ENCODE results near the gene SLC35F3. TPM values are rescaled to one million over a fixed set of nuclear protein-coding genes. Genes with fewer than 3 reads are reported as not detected.

SLC35F3 gene
- polyA plus RNA-seq, 1 donor from 2014 or later: 13.9 TPM

- Histone ChIP-seq H3K27me3 (ENCODE audit: insufficient read depth, low read depth, low read length) (no peaks in the 10 kb centered on the region), H3K9me2 (ENCODE audit: insufficient read depth, low read length) (no peaks in the 10 kb centered on the region), H3F3A (ENCODE audit: insufficient read depth, low read length, poor library complexity, severe bottlenecking) (no peaks in the 10 kb centered on the region), H4K20me1 (ENCODE audit: insufficient read depth) (no peaks in the 10 kb centered on the region), H3K9ac (ENCODE audit: low read length) (no peak overlapping the region), H3K9me3 (ENCODE audit: low read length) (no peaks in the 10 kb centered on the region), H3K36me3 (ENCODE audit: insufficient read depth, low read length) (no peaks in the 10 kb centered on the region), H3K79me2 (replicated peaks; ENCODE audit: insufficient read depth, low read length) (no peaks in the 10 kb centered on the region), H3K4me3 (ENCODE audit: low read length) (no peak overlapping the region), H2AFZ (ENCODE audit: low read depth, low read length) (no peak overlapping the region), H3K4me2 (ENCODE audit: low read length) (no peak overlapping the region), H3K27ac (ENCODE audit: low read length) (no peak overlapping the region)
- TF ChIP-seq SMC3 (conservative IDR thresholded peaks at IDR 0.05; ENCODE audit: poor library complexity) (no peak), TAF1 (IDR thresholded peaks at IDR 0.05; ENCODE audit: low read depth) (no peak), CTCF (IDR thresholded peaks at IDR 0.05; ENCODE audit: poor library complexity, severe bottlenecking) (no peak), REST (IDR thresholded peaks at IDR 0.05; ENCODE audit: borderline replicate concordance) (no peak), EZH2 (IDR thresholded peaks at IDR 0.05; ENCODE audit: borderline replicate concordance, insufficient read depth, low read length, poor library complexity, severe bottlenecking) (no peak), POLR2AphosphoS5 (IDR thresholded peaks at IDR 0.05) (no peak), RAD21 (conservative IDR thresholded peaks at IDR 0.05) (no peak), MXI1 (conservative IDR thresholded peaks at IDR 0.05; ENCODE audit: poor library complexity, severe bottlenecking) (no peak), EP300 (conservative IDR thresholded peaks at IDR 0.05; ENCODE audit: poor library complexity, severe bottlenecking) (no peak)
These were observed 368.3 kb downstream of the SLC35F3 start for GRCh38 chr1:234272656-234273312.

- no peak overlapping the region for H3K9ac ChIP-seq (ENCODE audit: low read length)
- no peaks in the 10 kb centered on the region for H3K36me3 ChIP-seq (ENCODE audit: insufficient read depth, low read length)
- no peak overlapping the region for H3K27ac ChIP-seq (ENCODE audit: low read length)
- H4K20me1 ChIP-seq (ENCODE audit: insufficient read depth): no peaks in the 10 kb centered on the region
- H3F3A ChIP-seq (ENCODE audit: insufficient read depth, low read length, poor library complexity, severe bottlenecking): no peaks in the 10 kb centered on the region
- no peaks in the 10 kb centered on the region for H3K9me2 ChIP-seq (ENCODE audit: insufficient read depth, low read length)
- no peak overlapping the region for H3K4me2 ChIP-seq (ENCODE audit: low read length)
- TF ChIP-seq SMC3 (conservative IDR thresholded peaks at IDR 0.05; ENCODE audit: poor library complexity) (no peak), POLR2AphosphoS5 (IDR thresholded peaks at IDR 0.05) (no peak), CTCF (IDR thresholded peaks at IDR 0.05; ENCODE audit: poor library complexity, severe bottlenecking) (no peak), MXI1 (conservative IDR thresholded peaks at IDR 0.05; ENCODE audit: poor library complexity, severe bottlenecking) (no peak), RAD21 (conservative IDR thresholded peaks at IDR 0.05) (no peak), EZH2 (IDR thresholded peaks at IDR 0.05; ENCODE audit: borderline replicate concordance, insufficient read depth, low read length, poor library complexity, severe bottlenecking) (no peak), EP300 (conservative IDR thresholded peaks at IDR 0.05; ENCODE audit: poor library complexity, severe bottlenecking) (no peak), REST (IDR thresholded peaks at IDR 0.05; ENCODE audit: borderline replicate concordance) (no peak), TAF1 (IDR thresholded peaks at IDR 0.05; ENCODE audit: low read depth) (no peak)
- no peaks in the 10 kb centered on the region for H3K9me3 ChIP-seq (ENCODE audit: low read length)
- no peak overlapping the region for H2AFZ ChIP-seq (ENCODE audit: low read depth, low read length)
- H3K27me3 ChIP-seq (ENCODE audit: insufficient read depth, low read depth, low read length): no peaks in the 10 kb centered on the region
- H3K4me3 ChIP-seq (ENCODE audit: low read length): no peak overlapping the region
- H3K79me2 ChIP-seq (replicated peaks; ENCODE audit: insufficient read depth, low read length): no peaks in the 10 kb centered on the region
These were observed 369.5 kb downstream of the SLC35F3 start for GRCh38 chr1:234273981-234274380.
